KMS-11 (cell line): ENCODE measurements around the gene C16orf87.

Experiments used
- H2AFZ ChIP-seq: fragments of 200-600 bp; sonication (generic); 2 replicates; pipeline ENCODE4 v1.6.1; 2016; ENCODE audit warnings: antibody characterized with exemption, mixed run types, low read depth
- H3K27ac ChIP-seq: fragments of 200-600 bp; sonication (generic); 2 replicates; pipeline ENCODE4 v1.6.1; 2016; ENCODE audit warnings: mild to moderate bottlenecking, mixed run types
- H3K27me3 ChIP-seq: fragments of 200-600 bp; sonication (generic); 2 replicates; pipeline ENCODE4 v1.6.1; 2017; ENCODE audit warnings: mild to moderate bottlenecking, low read depth, mixed run types, moderate library complexity; ENCODE audit not compliant: insufficient read depth
- H3K36me3 ChIP-seq: fragments of 200-600 bp; sonication (generic); 2 replicates; pipeline ENCODE4 v1.6.1; 2017; ENCODE audit warnings: mild to moderate bottlenecking, mixed run types; ENCODE audit not compliant: insufficient read depth
- H3K4me1 ChIP-seq: fragments of 200-600 bp; sonication (generic); 2 replicates; pipeline ENCODE4 v1.6.1; 2016; ENCODE audit warnings: mild to moderate bottlenecking, low read depth, mixed run types; ENCODE audit not compliant: poor library complexity, severe bottlenecking
- H3K4me2 ChIP-seq: fragments of 200-600 bp; sonication (generic); 2 replicates; pipeline ENCODE4 v1.7.0; 2016; ENCODE audit warnings: mild to moderate bottlenecking, mixed run types
- H3K4me3 ChIP-seq: fragments of 200-600 bp; sonication (generic); IDR thresholded peaks from 2 replicates; pipeline ENCODE4 v1.6.1; 2017; ENCODE audit warnings: low read depth, low read length, mixed read lengths; ENCODE audit not compliant: insufficient read depth
- H3K79me2 ChIP-seq: fragments of 200-600 bp; sonication (generic); 2 replicates; pipeline ENCODE4 v1.6.1; 2016; ENCODE audit warnings: low read depth, mixed run types; ENCODE audit not compliant: insufficient read depth
- H3K9ac ChIP-seq: fragments of 200-600 bp; sonication (generic); 2 replicates; pipeline ENCODE4 v1.6.1; 2016; ENCODE audit warnings: mild to moderate bottlenecking, mixed run types
- H4K20me1 ChIP-seq: fragments of 200-600 bp; sonication (generic); 2 replicates; pipeline ENCODE4 v1.6.1; 2016; ENCODE audit warnings: mild to moderate bottlenecking, mixed run types; ENCODE audit not compliant: insufficient read depth
- CTCF ChIP-seq: fragments of 200-600 bp; sonication (generic); conservative IDR thresholded peaks from 2 replicates; pipeline ENCODE4 v1.6.1; 2017; ENCODE audit warnings: low read depth, mild to moderate bottlenecking, antibody characterized with exemption, low read length, moderate library complexity, mixed read lengths

The C16orf87 gene

DNA sequence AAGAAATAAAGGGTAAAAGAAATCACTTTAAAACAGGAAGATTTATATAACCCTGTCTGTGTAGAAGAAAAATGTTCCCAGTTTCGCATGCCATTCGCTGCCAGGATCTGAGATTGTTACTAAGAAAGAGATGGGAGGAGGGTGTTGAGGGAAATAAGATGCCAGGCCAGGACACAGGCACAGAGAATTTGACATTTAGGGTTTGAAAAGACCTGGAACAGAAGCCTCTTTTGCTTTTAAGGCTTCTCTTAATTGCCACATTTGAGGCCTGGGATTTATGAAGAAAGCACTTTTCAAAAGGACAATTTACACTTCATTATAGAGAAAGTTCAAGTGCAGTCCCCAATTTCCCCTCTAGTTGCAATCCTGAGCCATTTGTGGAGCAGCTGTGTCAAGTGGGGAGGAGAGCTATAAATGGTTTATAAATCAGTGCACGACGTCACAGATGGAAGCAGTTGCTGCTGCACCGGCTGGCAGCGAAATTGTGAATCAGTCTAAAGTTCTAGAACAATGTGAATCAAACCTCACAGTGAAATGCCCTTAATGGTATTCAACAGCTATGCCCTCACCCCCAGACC, 26.5 kb upstream of the C16orf87 start:
- Histone ChIP-seq H3K36me3 (no peaks in the 10 kb centered on the region), H3K4me2 (no peak overlapping the region), H3K79me2 (no peaks in the 10 kb centered on the region), H3K27me3 (no peaks in the 10 kb centered on the region), H3K4me3 (no peak overlapping the region), H2AFZ (no peak overlapping the region), H3K27ac (no peak overlapping the region), H3K9ac (no peak overlapping the region), H4K20me1 (no peaks in the 10 kb centered on the region), H3K4me1 (no peaks in the 10 kb centered on the region)
- TF ChIP-seq CTCF, result peak; percentile 37; the same call in 1 of the 2 replicates

DNA sequence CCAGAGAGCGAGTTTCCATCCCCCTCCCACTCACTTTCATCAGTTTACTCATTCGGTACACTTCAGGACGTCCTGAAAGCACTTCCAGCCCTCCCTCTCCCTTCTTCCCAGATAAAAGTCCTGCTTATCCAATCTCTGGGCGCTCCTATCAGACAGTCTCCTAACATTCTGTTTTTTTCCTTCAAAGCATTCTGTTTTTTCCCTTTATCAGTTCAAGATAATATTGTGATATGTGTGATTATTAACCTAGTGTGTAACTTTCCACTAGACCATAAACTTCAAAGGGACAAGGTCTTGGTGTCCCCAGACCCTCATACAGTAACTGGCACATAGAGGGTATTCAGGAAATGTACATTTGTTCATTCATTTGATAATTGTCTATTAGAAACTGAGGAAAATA, 24.4 kb upstream of the C16orf87 start:
- no peak overlapping the region for H3K4me3 ChIP-seq
- H3K27ac ChIP-seq, result no peak overlapping the region
- no peaks in the 10 kb centered on the region for H3K36me3 ChIP-seq
- H3K4me2 ChIP-seq, result no peak overlapping the region
- no peaks in the 10 kb centered on the region for H3K79me2 ChIP-seq
- no peak for TF ChIP-seq CTCF
- no peak overlapping the region for H3K9ac ChIP-seq
- H2AFZ ChIP-seq, result no peak overlapping the region
- H4K20me1 ChIP-seq, result no peaks in the 10 kb centered on the region
- peaks cover 5% of the 10 kb centered on the region for H3K4me1 ChIP-seq
- no peaks in the 10 kb centered on the region for H3K27me3 ChIP-seq

GRCh38 chr16:46854846-46855245, 23.9 kb upstream of the C16orf87 start:
- H3K4me1 ChIP-seq, result peaks cover 5% of the 10 kb centered on the region
- H4K20me1 ChIP-seq, result no peaks in the 10 kb centered on the region
- no peak overlapping the region for H2AFZ ChIP-seq
- H3K9ac ChIP-seq, result no peak overlapping the region
- H3K27me3 ChIP-seq, result no peaks in the 10 kb centered on the region
- no peak for TF ChIP-seq CTCF
- no peak overlapping the region for H3K4me3 ChIP-seq
- H3K27ac ChIP-seq, result no peak overlapping the region
- H3K36me3 ChIP-seq, result no peaks in the 10 kb centered on the region
- H3K79me2 ChIP-seq, result no peaks in the 10 kb centered on the region
- H3K4me2 ChIP-seq, result no peak overlapping the region

- Histone ChIP-seq H3K27me3 (no peaks in the 10 kb centered on the region), H4K20me1 (no peaks in the 10 kb centered on the region), H3K79me2 (no peaks in the 10 kb centered on the region), H2AFZ (no peak overlapping the region), H3K4me1 (peaks cover 5% of the 10 kb centered on the region), H3K9ac (no peak overlapping the region), H3K27ac (no peak overlapping the region), H3K4me3 (no peak overlapping the region), H3K4me2 (no peak overlapping the region), H3K36me3 (no peaks in the 10 kb centered on the region)
- peak; percentile 76; the same call in 1 of the 2 replicates for TF ChIP-seq CTCF
Observed at GRCh38 chr16:46853713-46854443, 22.9 kb upstream of the C16orf87 start.
